GM18868 (cell line): Measurements from ENCODE around the gene KCNQ1.

Experiments used
- ATAC-seq: cut with Tn5 transposase; IDR thresholded peaks from one replicate; pipeline ENCODE4 v1.9.1; 2021; ENCODE audit warnings: mild to moderate bottlenecking, moderate library complexity; ENCODE audit not compliant: unreplicated experiment

The KCNQ1 gene

GRCh38 chr11:2724104-2724503 lies 279.3 kb downstream of the KCNQ1 start:
- ATAC-seq, result no peak

- no peak for ATAC-seq
Observed at GRCh38 chr11:2724653-2725367, 280.0 kb downstream of the KCNQ1 start.

GRCh38 chr11:2725368-2726300 lies 280.8 kb downstream of the KCNQ1 start:
- no peak for ATAC-seq

GRCh38 chr11:2726964-2727363 lies 282.2 kb downstream of the KCNQ1 start:
- ATAC-seq, result no peak

GRCh38 chr11:2728128-2728662 lies 283.4 kb downstream of the KCNQ1 start:
- ATAC-seq, result no peak

GRCh38 chr11:2728663-2729332 lies 284.0 kb downstream of the KCNQ1 start:
- ATAC-seq, result no peak

- ATAC-seq, result no peak
Observed at GRCh38 chr11:2729841-2730240, 285.0 kb downstream of the KCNQ1 start.

GRCh38 chr11:2730272-2731129 lies 285.7 kb downstream of the KCNQ1 start:
- ATAC-seq, result no peak

- ATAC-seq, result no peak
Observed at GRCh38 chr11:2731130-2732125, 286.6 kb downstream of the KCNQ1 start.

GRCh38 chr11:2732261-2732939 lies 287.6 kb downstream of the KCNQ1 start:
- ATAC-seq, result no peak

- ATAC-seq, result no peak
Observed at GRCh38 chr11:2732940-2733628, 288.3 kb downstream of the KCNQ1 start.

GRCh38 chr11:2734181-2735052 lies 289.6 kb downstream of the KCNQ1 start:
- no peak for ATAC-seq

GRCh38 chr11:2735053-2735589 lies 290.3 kb downstream of the KCNQ1 start:
- no peak for ATAC-seq

GRCh38 chr11:2736577-2737225 lies 291.9 kb downstream of the KCNQ1 start:
- no peak for ATAC-seq

GRCh38 chr11:2737226-2737590 lies 292.4 kb downstream of the KCNQ1 start:
- no peak for ATAC-seq

- no peak for ATAC-seq
Observed at GRCh38 chr11:2737866-2738265, 293.1 kb downstream of the KCNQ1 start.
